H9 (cell line): Measurements from ENCODE around the gene MYO1E. TPM values are rescaled to one million over a fixed set of nuclear protein-coding genes. Genes with fewer than 3 reads are reported as not detected.

Experiments
- DNase-seq: peaks from one replicate; pipeline ENCODE4 v3.0.0-alpha.2; 2017
- H2AFZ ChIP-seq: one replicate; pipeline ENCODE4 v1.6.1; 2013; ENCODE audit warnings: mild to moderate bottlenecking, low read length, control low read depth, moderate library complexity
- H2AK5ac ChIP-seq: 2 replicates; pipeline ENCODE4 v1.6.1; 2013; ENCODE audit warnings: low read length, control low read depth, mixed read lengths; ENCODE audit not compliant: insufficient read length
- H2BK120ac ChIP-seq: one replicate; pipeline ENCODE4 v1.6.1; 2013; ENCODE audit warnings: low read depth, mild to moderate bottlenecking, low read length, control low read depth, inconsistent platforms; ENCODE audit not compliant: poor library complexity, severe bottlenecking
- H2BK12ac ChIP-seq: 2 replicates; pipeline ENCODE4 v1.6.1; 2013; ENCODE audit warnings: low read length, control low read depth, mixed read lengths, low read depth; ENCODE audit not compliant: insufficient read length
- H2BK15ac ChIP-seq: 2 replicates; pipeline ENCODE4 v1.6.1; 2013; ENCODE audit warnings: low read depth, low read length, control low read depth
- H2BK20ac ChIP-seq: one replicate; pipeline ENCODE4 v1.6.1; 2013; ENCODE audit warnings: low read depth, mild to moderate bottlenecking, low read length, control low read depth, inconsistent platforms; ENCODE audit not compliant: poor library complexity, severe bottlenecking
- H2BK5ac ChIP-seq: 2 replicates; pipeline ENCODE4 v1.6.1; 2013; ENCODE audit warnings: low read length, control low read depth, mixed read lengths; ENCODE audit not compliant: insufficient read length
- H3K14ac ChIP-seq: 2 replicates; pipeline ENCODE4 v1.6.1; 2013; ENCODE audit warnings: low read length, control low read depth; ENCODE audit not compliant: insufficient read depth
- H3K18ac ChIP-seq: 2 replicates; pipeline ENCODE4 v1.6.1; 2013; ENCODE audit warnings: low read depth, mild to moderate bottlenecking, mixed read lengths, low read length, control low read depth; ENCODE audit not compliant: insufficient read length
- H3K23ac ChIP-seq: 2 replicates; pipeline ENCODE4 v1.6.1; 2013; ENCODE audit warnings: low read length, control low read depth, mixed read lengths, low read depth; ENCODE audit not compliant: insufficient read length
- H3K23me2 ChIP-seq: 2 replicates; pipeline ENCODE4 v1.6.1; 2013; ENCODE audit warnings: low read depth, mild to moderate bottlenecking, mixed read lengths, low read length, control low read depth; ENCODE audit not compliant: insufficient read length, poor library complexity, severe bottlenecking
- H3K27ac ChIP-seq: 2 replicates; pipeline ENCODE4 v1.5.1; 2013; ENCODE audit warnings: low read length, control low read depth, mixed read lengths, low read depth; ENCODE audit not compliant: insufficient read length
- H3K27me3 ChIP-seq: 2 replicates; pipeline ENCODE4 v1.6.1; 2013; ENCODE audit warnings: low read length, control low read depth, inconsistent platforms; ENCODE audit not compliant: insufficient read depth
- H3K4ac ChIP-seq: 2 replicates; pipeline ENCODE4 v1.6.1; 2013; ENCODE audit warnings: low read depth, mild to moderate bottlenecking, control low read depth, inconsistent platforms, low read length, moderate library complexity
- H3K4me1 ChIP-seq: 2 replicates; pipeline ENCODE4 v1.6.1; 2013; ENCODE audit warnings: low read length, control low read depth, inconsistent platforms; ENCODE audit not compliant: insufficient read depth
- H3K4me2 ChIP-seq: 2 replicates; pipeline ENCODE4 v1.6.1; 2013; ENCODE audit warnings: low read length, control low read depth, mixed read lengths; ENCODE audit not compliant: insufficient read length, insufficient read depth
- H3K56ac ChIP-seq: 2 replicates; pipeline ENCODE4 v1.6.1; 2013; ENCODE audit warnings: low read depth, mild to moderate bottlenecking, mixed read lengths, low read length, control low read depth; ENCODE audit not compliant: insufficient read length
- H3K79me1 ChIP-seq: 2 replicates; pipeline ENCODE4 v1.6.1; 2013; ENCODE audit warnings: low read depth, mild to moderate bottlenecking, moderate library complexity, low read length, control low read depth, inconsistent platforms; ENCODE audit not compliant: insufficient read depth, poor library complexity, severe bottlenecking
- H3K79me2 ChIP-seq: 2 replicates; pipeline ENCODE4 v1.6.1; 2013; ENCODE audit warnings: low read length, control low read depth, inconsistent platforms; ENCODE audit not compliant: insufficient read depth
- H3K9ac ChIP-seq: 2 replicates; pipeline ENCODE4 v1.6.1; 2013; ENCODE audit warnings: low read length, control low read depth, mixed read lengths; ENCODE audit not compliant: insufficient read length; ENCODE audit errors: extremely low read depth
- H3K9me3 ChIP-seq: one replicate; pipeline ENCODE4 v1.6.1; 2013; ENCODE audit warnings: low read depth, low read length, inconsistent platforms; ENCODE audit not compliant: control insufficient read depth
- H3T11ph ChIP-seq: one replicate; pipeline ENCODE4 v1.6.1; 2013; ENCODE audit warnings: mild to moderate bottlenecking, low read length, control low read depth, inconsistent platforms
- H4K20me1 ChIP-seq: one replicate; pipeline ENCODE4 v1.6.1; 2013; ENCODE audit not compliant: control insufficient read depth, insufficient read length, insufficient read depth
- H4K5ac ChIP-seq: 2 replicates; pipeline ENCODE4 v1.6.1; 2013; ENCODE audit warnings: low read depth, mild to moderate bottlenecking, mixed read lengths, low read length, control low read depth; ENCODE audit not compliant: insufficient read length
- H4K8ac ChIP-seq: replicated peaks from 2 replicates; pipeline ENCODE4 v1.6.1; 2013; ENCODE audit warnings: low read length, control low read depth, mixed read lengths, low read depth; ENCODE audit not compliant: insufficient read length
- H4K91ac ChIP-seq: 2 replicates; pipeline ENCODE4 v1.6.1; 2013; ENCODE audit warnings: low read depth, mild to moderate bottlenecking, moderate library complexity, mixed read lengths, low read length, control low read depth; ENCODE audit not compliant: insufficient read length
- H3K27ac Mint-ChIP-seq, 3 experiments: 2 replicates in 2 of 3; 3 replicates in 1 of 3; pipeline ENCODE4 v1.8.0; 2020 to 2021; ENCODE audit warnings: mixed read lengths in 3 of 3, mild to moderate bottlenecking in 1 of 3, moderate library complexity in 1 of 3
- H3K27me3 Mint-ChIP-seq: 2 replicates; pipeline ENCODE4 v1.8.0; 2021; ENCODE audit warnings: low read depth, mild to moderate bottlenecking, moderate library complexity, mixed read lengths
- H3K36me3 Mint-ChIP-seq, 3 experiments: 2 replicates in 2 of 3; 3 replicates in 1 of 3; pipeline ENCODE4 v1.8.0; 2020 to 2021; ENCODE audit warnings: low read depth in 3 of 3, mixed read lengths in 3 of 3; ENCODE audit not compliant: insufficient read depth in 1 of 3
- H3K4me1 Mint-ChIP-seq, 2 experiments: 2 replicates each; pipeline ENCODE4 v1.8.0; 2020; ENCODE audit warnings: mixed read lengths in 2 of 2
- H3K4me3 Mint-ChIP-seq, 2 experiments: 2 replicates in 1 of 2; 3 replicates in 1 of 2; pipeline ENCODE4 v1.8.0; 2020 to 2021; ENCODE audit warnings: mild to moderate bottlenecking in 2 of 2, mixed read lengths in 2 of 2, moderate library complexity in 1 of 2
- H3K9me3 Mint-ChIP-seq, 2 experiments: 2 replicates in 1 of 2; 3 replicates in 1 of 2; pipeline ENCODE4 v1.8.0; 2020; ENCODE audit warnings: mild to moderate bottlenecking in 2 of 2, mixed read lengths in 2 of 2, moderate library complexity in 1 of 2
- WGBS: extraction: QIAGEN DNeasy Blood & Tissue Kit; methylation state at CpG from one replicate; pipeline ENCODE4 v1.1.7; 2013; ENCODE audit warnings: missing lambda C conversion rate, low lambda C conversion rate, mixed read lengths; ENCODE audit not compliant: insufficient read length; ENCODE audit errors: extremely low coverage; 5-methylcytosine and 5-hydroxymethylcytosine counted together
- total RNA-seq: library from RNA; stranded (reverse); gene quantifications from 2 replicates; pipeline ENCODE4 v1.2.1, GENCODE V29; 2021
- TF ChIP-seq, protein P1 (sequence below): fragments of 200-600 bp; sonication (generic); conservative IDR thresholded peaks from 3 replicates; pipeline ENCODE4 v1.8.0; 2021; ENCODE audit warnings: antibody characterized with exemption, mild to moderate bottlenecking

MYO1E gene
- total RNA-seq, 1 experiment from 2014 or later = 235 TPM

DNA sequence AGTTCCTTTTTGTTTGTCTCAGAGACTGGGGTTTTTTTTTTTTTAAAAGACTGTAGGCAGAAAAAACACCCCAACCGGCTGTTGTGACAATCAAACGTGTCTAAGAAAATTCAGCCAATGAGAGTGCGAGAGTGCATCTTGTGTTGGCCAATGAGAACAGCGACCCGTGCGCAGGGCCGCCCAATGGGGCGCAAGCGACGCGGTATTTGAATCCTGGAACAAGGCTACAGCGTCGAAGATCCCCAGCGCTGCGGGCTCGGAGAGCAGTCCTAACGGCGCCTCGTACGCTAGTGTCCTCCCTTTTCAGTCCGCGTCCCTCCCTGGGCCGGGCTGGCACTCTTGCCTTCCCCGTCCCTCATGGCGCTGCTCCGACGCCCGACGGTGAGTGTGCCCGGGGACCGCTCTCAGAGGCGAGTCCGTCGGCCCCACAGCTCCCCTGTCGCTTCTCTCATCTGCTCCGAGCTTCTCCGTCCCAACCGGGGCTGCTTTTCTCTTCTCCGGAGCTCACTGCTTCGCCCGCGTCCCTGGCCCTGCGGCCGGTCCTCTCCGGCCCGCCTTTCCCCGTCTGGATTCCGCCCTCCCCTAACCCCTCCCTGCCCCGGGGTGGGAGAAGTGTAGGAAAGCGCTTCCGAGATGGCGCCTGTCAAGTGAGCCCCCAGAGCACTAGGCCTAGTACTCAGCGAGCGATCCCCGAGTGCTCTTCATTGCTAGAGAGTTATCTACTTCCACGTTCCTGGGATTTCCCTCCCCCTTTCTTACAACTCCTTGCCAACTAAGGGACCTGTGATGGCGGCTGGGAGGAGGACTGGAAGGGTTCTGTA, 267.5 kb downstream of the MYO1E start, which contains the start of gene CCNB2:
Gene CCNB2, plus strand, starts transcription at position 235 of the 821 bp plus-strand sequence. Its CDS starts 123 bp downstream, at position 358.
- Histone ChIP-seq H3K9me3 (no peaks in the 10 kb centered on the region), H4K91ac (no peak within 1 kb of the TSS), H3K4me1 (no peaks in the 10 kb centered on the region), H2BK5ac (no peak within 1 kb of the TSS), H3T11ph (peak within 1 kb of the TSS; percentile 38), H3K4me2 (peak within 1 kb of the TSS; percentile 81), H3K23ac (no peak within 1 kb of the TSS), H2BK15ac (no peak within 1 kb of the TSS), H3K4ac (no peak within 1 kb of the TSS; the same call in 1 of the 2 replicates), H3K27me3 (no peaks in the 10 kb centered on the region), H3K14ac (peak within 1 kb of the TSS; percentile 97; the same call in 1 of the 2 replicates), H3K79me2 (no peaks in the 10 kb centered on the region), H4K8ac (no peak within 1 kb of the TSS), H3K9ac (peak within 1 kb of the TSS; percentile 83), H4K20me1 (no peaks in the 10 kb centered on the region), H2BK12ac (no peak within 1 kb of the TSS), H3K79me1 (no peaks in the 10 kb centered on the region), H4K5ac (peak within 1 kb of the TSS; percentile 11), H3K56ac (no peak within 1 kb of the TSS), H3K27ac (peak within 1 kb of the TSS; percentile 38), H2AK5ac (no peak within 1 kb of the TSS), H2BK120ac (no peak within 1 kb of the TSS), H2AFZ (peak within 1 kb of the TSS; percentile 94), H3K18ac (peak within 1 kb of the TSS; percentile 97), H2BK20ac (no peak within 1 kb of the TSS), H3K23me2 (peaks cover 9% of the 10 kb centered on the region)
- TF ChIP-seq, protein P1, sequence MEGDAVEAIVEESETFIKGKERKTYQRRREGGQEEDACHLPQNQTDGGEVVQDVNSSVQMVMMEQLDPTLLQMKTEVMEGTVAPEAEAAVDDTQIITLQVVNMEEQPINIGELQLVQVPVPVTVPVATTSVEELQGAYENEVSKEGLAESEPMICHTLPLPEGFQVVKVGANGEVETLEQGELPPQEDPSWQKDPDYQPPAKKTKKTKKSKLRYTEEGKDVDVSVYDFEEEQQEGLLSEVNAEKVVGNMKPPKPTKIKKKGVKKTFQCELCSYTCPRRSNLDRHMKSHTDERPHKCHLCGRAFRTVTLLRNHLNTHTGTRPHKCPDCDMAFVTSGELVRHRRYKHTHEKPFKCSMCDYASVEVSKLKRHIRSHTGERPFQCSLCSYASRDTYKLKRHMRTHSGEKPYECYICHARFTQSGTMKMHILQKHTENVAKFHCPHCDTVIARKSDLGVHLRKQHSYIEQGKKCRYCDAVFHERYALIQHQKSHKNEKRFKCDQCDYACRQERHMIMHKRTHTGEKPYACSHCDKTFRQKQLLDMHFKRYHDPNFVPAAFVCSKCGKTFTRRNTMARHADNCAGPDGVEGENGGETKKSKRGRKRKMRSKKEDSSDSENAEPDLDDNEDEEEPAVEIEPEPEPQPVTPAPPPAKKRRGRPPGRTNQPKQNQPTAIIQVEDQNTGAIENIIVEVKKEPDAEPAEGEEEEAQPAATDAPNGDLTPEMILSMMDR = no peak
- WGBS = no CpG with 5 or more reads among the region's 57 CpGs
- Mint-ChIP-seq H3K27ac (peak within 1 kb of the TSS; percentile 97 to 99 (median 98)), H3K4me1 (peaks cover 8 to 13% of the 10 kb centered on the region in 2 experiments), H3K27me3 (no peaks in the 10 kb centered on the region), H3K36me3 (peaks cover 23 to 33% (median 31%) of the 10 kb centered on the region in 3 experiments), H3K4me3 (peak within 1 kb of the TSS; percentile 95 to 98), H3K9me3 (no peaks in the 10 kb centered on the region)
- DNase-seq = peak; percentile 94
